K562 (cell line): ENCODE data around the gene NECAB2. TPM values are rescaled to one million over a fixed set of nuclear protein-coding genes. Genes with fewer than 3 reads are reported as not detected.

Experiments used
- ATAC-seq: fragments of 200-7000 bp; cut with Tn5 transposase; 3 replicates; pipeline ENCODE4 v1.9.1; 2020; ENCODE audit warnings: moderate library complexity
- BruUV-seq: library from RNA; stranded (reverse); fragments of 400-500 nt; replicated peaks from 2 replicates; lab custom pipeline; 2021; lab: Mats Ljungman, UMichigan
- CTCF ChIA-PET: fragments of 300-600 bp; formaldehyde crosslinking; extraction: SDS; loops from one replicate; lab custom pipeline; 2021; ENCODE audit warnings: low intra/inter-chr PET ratio; lab: Yijun Ruan, JAX
- POLR2A ChIA-PET: fragments of 300-600, 350-650 bp; sonication (Branson Sonifier 250); formaldehyde crosslinking; extraction: SDS; loops from one replicate; lab custom pipeline; 2021; ENCODE audit warnings: antibody characterized with exemption, inconsistent platforms; lab: Yijun Ruan, JAX
- DNase-seq, 4 experiments: peaks; one replicate each; pipeline versions ENCODE4 v3.0.0 to v3.0.0-alpha.2; 2011 to 2018; ENCODE audit warnings: low spot score in 3 of 4, mixed read lengths in 3 of 4; ENCODE audit errors: extremely low read depth in 1 of 4
- FAIRE-seq: peaks from 2 replicates; lab custom pipeline; 2011; peaks lifted over from hg19 to GRCh38; lab: Jason Lieb, UNC
- H2AFZ ChIP-seq: 2 replicates; pipeline ENCODE4 v1.6.0; 2011; ENCODE audit warnings: low read depth, low read length, control low read depth, inconsistent platforms
- H3K27ac ChIP-seq: fragments of 200-600 bp; 3 replicates; pipeline ENCODE4 v1.8.0; 2011; ENCODE audit warnings: low read depth, mild to moderate bottlenecking, control low read depth, inconsistent platforms, low read length, moderate library complexity, mixed read lengths; ENCODE audit errors: extremely low read depth
- H3K27me3 ChIP-seq, 2 experiments: fragments of 300-600 bp in 1 of 2; 2 replicates in 1 of 2; 3 replicates in 1 of 2; pipeline versions ENCODE4 v1.6.0 to v1.8.0; 2011; ENCODE audit warnings: inconsistent platforms in 2 of 2, low read length in 2 of 2, mild to moderate bottlenecking in 1 of 2, mixed read lengths in 1 of 2, moderate library complexity in 1 of 2; ENCODE audit not compliant: control insufficient read depth in 2 of 2, insufficient read depth in 2 of 2
- H3K36me3 ChIP-seq: fragments of 300-600 bp; 3 replicates; pipeline ENCODE4 v1.8.0; 2011; ENCODE audit warnings: mild to moderate bottlenecking, low read length, inconsistent platforms; ENCODE audit not compliant: control insufficient read depth, insufficient read depth
- H3K4me1 ChIP-seq, 2 experiments: fragments of 200-600 bp in 1 of 2; replicated peaks in 1 of 2; 2 replicates in 1 of 2; 3 replicates in 1 of 2; pipeline versions ENCODE4 v1.5.1 to v1.8.0; 2011; ENCODE audit warnings: inconsistent platforms in 2 of 2, low read length in 2 of 2, mild to moderate bottlenecking in 1 of 2, mixed read lengths in 1 of 2, moderate library complexity in 1 of 2; ENCODE audit not compliant: control insufficient read depth in 2 of 2, insufficient read depth in 2 of 2
- H3K4me2 ChIP-seq: 2 replicates; pipeline ENCODE4 v1.6.1; 2011; ENCODE audit warnings: low read length, control low read depth, inconsistent platforms, mixed read lengths; ENCODE audit not compliant: insufficient read depth
- H3K4me3 ChIP-seq: fragments of 200-600 bp; sonication (generic), shearing (Covaris generic); 2 replicates; pipeline ENCODE4 v1.5.1; 2016; ENCODE audit warnings: control low read depth, inconsistent platforms
- H3K79me2 ChIP-seq: fragments of 200-600 bp; 3 replicates; pipeline ENCODE4 v1.8.0; 2011; ENCODE audit warnings: low read length, inconsistent platforms; ENCODE audit not compliant: control insufficient read depth, insufficient read depth
- H3K9ac ChIP-seq, 2 experiments: 2 replicates each; pipeline versions ENCODE4 v1.6.0 to v1.6.1; 2011; ENCODE audit warnings: low read depth in 2 of 2, low read length in 2 of 2, control low read depth in 1 of 2, inconsistent platforms in 1 of 2, mild to moderate bottlenecking in 1 of 2, mixed read lengths in 1 of 2; ENCODE audit not compliant: insufficient read depth in 1 of 2
- H3K9me1 ChIP-seq: one replicate; pipeline ENCODE4 v1.6.0; 2011; ENCODE audit warnings: inconsistent platforms, mild to moderate bottlenecking, low read length, moderate library complexity; ENCODE audit not compliant: control insufficient read depth, insufficient read depth
- H3K9me3 ChIP-seq: replicated peaks from 2 replicates; pipeline ENCODE4 v1.5.1; 2011; ENCODE audit warnings: low read depth, low read length, inconsistent platforms; ENCODE audit not compliant: control insufficient read depth, insufficient read depth
- H4K20me1 ChIP-seq: replicated peaks from 2 replicates; pipeline ENCODE4 v1.6.1; 2011; ENCODE audit warnings: low read length, inconsistent platforms, mixed read lengths; ENCODE audit not compliant: control insufficient read depth, insufficient read depth
- CHAMP1 ChIP-seq: fragments of 450-650 bp; IDR thresholded peaks from 2 replicates; pipeline ENCODE4 v1.6.1; 2016; ENCODE audit warnings: mild to moderate bottlenecking
- HNRNPK ChIP-seq: fragments of 200-400 bp; formaldehyde crosslinking; IDR thresholded peaks from one replicate; pipeline ENCODE4 v1.6.1; 2018; ENCODE audit warnings: mild to moderate bottlenecking, low read depth, low read length; ENCODE audit not compliant: poor library complexity, severe bottlenecking
- MAZ ChIP-seq, 2 experiments: fragments of 450-650 bp in 1 of 2; sonication (generic) in 1 of 2; formaldehyde crosslinking; IDR thresholded peaks in 1 of 2; conservative IDR thresholded peaks in 1 of 2; 2 replicates each; pipeline versions ENCODE4 v1.4.0 to v1.5.0; 2020; ENCODE audit warnings: mild to moderate bottlenecking in 1 of 2, missing genetic modification reagents in 1 of 2
- MITF ChIP-seq: IDR thresholded peaks from 2 replicates; pipeline ENCODE4 v1.6.1; 2014; ENCODE audit warnings: antibody characterized with exemption
- MYC ChIP-seq, 2 experiments: fragments of 250-450 bp in 1 of 2; sonication (Bioruptor Pico) in 1 of 2; IDR thresholded peaks; 2 replicates each; pipeline versions ENCODE4 v1.5.1 to v1.6.1; 2012 to 2021; ENCODE audit warnings: low read depth in 2 of 2, borderline replicate concordance in 1 of 2, improper control_type of control experiment in 1 of 2, low read length in 1 of 2, mild to moderate bottlenecking in 1 of 2, moderate library complexity in 1 of 2
- NCOR1 ChIP-seq: fragments of 450-650 bp; IDR thresholded peaks from 2 replicates; pipeline ENCODE4 v1.6.1; 2016; ENCODE audit warnings: mild to moderate bottlenecking, moderate library complexity
- PRPF4 ChIP-seq: fragments of 200-400 bp; formaldehyde crosslinking; IDR thresholded peaks from one replicate; pipeline ENCODE4 v1.6.1; 2017; ENCODE audit warnings: low read length, low read depth, mild to moderate bottlenecking; ENCODE audit not compliant: insufficient read depth, poor library complexity, severe bottlenecking
- SREBF2 ChIP-seq: sonication (generic); formaldehyde crosslinking; IDR thresholded peaks from 2 replicates; pipeline ENCODE4 v1.4.0; 2020; ENCODE audit warnings: mild to moderate bottlenecking, missing genetic modification reagents
- ZNF121 ChIP-seq: sonication (generic); formaldehyde crosslinking; conservative IDR thresholded peaks from 2 replicates; pipeline ENCODE4 v1.8.0; 2022; ENCODE audit warnings: missing genetic modification reagents
- WGBS: fragments of 100-300 bp; shearing (Covaris generic); methylation state at CpG from one replicate; pipeline ENCODE4 v1.1.6; 2016; ENCODE audit warnings: low coverage, mixed read lengths; ENCODE audit not compliant: insufficient coverage; ENCODE audit errors: missing lambda C conversion rate; 5-methylcytosine and 5-hydroxymethylcytosine counted together
- in situ Hi-C: fragments of 300-500 bp; cut with MboI; formaldehyde crosslinking; loops from 4 replicates; pipeline ENCODE4 v1.15.0; 2018; ENCODE audit warnings: inconsistent platforms, mixed read lengths
- intact Hi-C: fragments of 100-400 bp; cut with micrococcal nuclease; formaldehyde crosslinking; loops from 2 replicates; pipeline ENCODE4 v1.14.2; 2022
- polyA plus RNA-seq, 8 experiments: library from polyadenylated mRNA; depleted of rRNA in 4 of 8; stranded (reverse) in 5 of 8; unstranded in 3 of 8; fragments of >200 nt; fragmentation: Nextera tagmentation in 2 of 8; fragmentation: Illumina TruSeq in 1 of 8; extraction: Ambion mirVana in 2 of 8; extraction: Trizol in 1 of 8; gene quantifications; 2 replicates each; pipeline versions ENCODE4 v1.2.1 to v1.2.3, GENCODE V29; 2011 to 2014; ENCODE audit warnings: inconsistent platforms in 1 of 8, missing spikeins in 1 of 8
- total RNA-seq, 7 experiments: library from RNA; depleted of rRNA in 6 of 7; stranded (reverse); fragments of >200 nt in 6 of 7; fragmentation: Illumina TruSeq in 2 of 7; extraction: Trizol in 2 of 7; gene quantifications; 2 replicates each; pipeline versions ENCODE4 v1.2.1 to v1.2.3, GENCODE V29; 2011 to 2021; ENCODE audit warnings: low replicate concordance in 1 of 7

The NECAB2 gene
- total and polyA plus RNA-seq, 9 of the 15 experiments (the other 6 are each of a cell fraction or from before 2014, with no cell fraction given): 0.03 to 0.28 TPM; not detected in 7

GRCh38 chr16:84042308-84042878, 74.3 kb downstream of the NECAB2 start, which contains the start of gene SLC38A8:
Gene SLC38A8 (minus strand): TSS chr16:84042795. CDS start chr16:84042157, 638 bp downstream.
- BruUV-seq: no TSS peak
- POLR2A ChIA-PET: interaction anchor here (0.5 to 2.0 kb wide), 11 partner anchors 10 to 218 kb away, joined by 3 to 9 read pairs (median 3); no protein-coding TSS in a partner anchor

GRCh38 chr16:84042879-84043485, 74.9 kb downstream of the NECAB2 start:
- no peak overlapping the region for H2AFZ ChIP-seq
- no peak for FAIRE-seq
- ATAC-seq: peak; percentile 60
- BruUV-seq: no TSS peak
- H3K4me3 ChIP-seq: no peak overlapping the region
- no peak overlapping the region for H3K27ac ChIP-seq
- no peaks in the 10 kb centered on the region for H3K36me3 ChIP-seq
- intact Hi-C loops: loop anchor here (2.0 kb wide), 1 partner anchor 28 kb away; no protein-coding TSS in a partner anchor
- no peaks in the 10 kb centered on the region for H3K79me2 ChIP-seq
- peaks cover 43 to 55% of the 10 kb centered on the region in 2 experiments for H3K27me3 ChIP-seq
- CTCF ChIA-PET: no interaction called here
- H3K9me1 ChIP-seq: peaks cover 11% of the 10 kb centered on the region
- DNase-seq: peak; percentile 50 to 72 (median 64)
- 3% methylated on average over 22 of the region's 22 CpGs for WGBS
- POLR2A ChIA-PET: interaction anchor here (0.5 to 1.9 kb wide), 10 partner anchors 10 to 217 kb away, joined by 3 to 9 read pairs (median 3); no protein-coding TSS in a partner anchor
- H3K4me1 ChIP-seq: peaks cover 16 to 32% of the 10 kb centered on the region in 2 experiments
- peak overlapping the region in 1 of 2 experiments; percentile 49; a peak in 2 of 4 replicates for H3K9ac ChIP-seq
- H3K4me2 ChIP-seq: peak overlapping the region; percentile 56
- in situ Hi-C loops: loop anchor here (10.0 kb wide), 1 partner anchor 68 kb away; no protein-coding TSS in a partner anchor
- no peaks in the 10 kb centered on the region for H3K9me3 ChIP-seq
- H4K20me1 ChIP-seq: peaks cover 44% of the 10 kb centered on the region; the same call in 1 of the 2 replicates
- TF ChIP-seq PRPF4 (no peak), MYC (IDR thresholded peaks at IDR 0.05; ENCODE audit: low read depth, low read length) (no peak), MYC (CRISPR knock-in tag; IDR thresholded peaks at IDR 0.05; ENCODE audit: borderline replicate concordance, low read depth) (no peak), CHAMP1 (no peak), MITF (no peak; the same call in 1 of the 2 replicates), MAZ (CRISPR knock-in tag; conservative IDR thresholded peaks at IDR 0.05 in 1 of 2, IDR thresholded peaks at IDR 0.05 in 1 of 2) (0 out of 4 replicates have a peak, but pooled peaks of 1 of the 2 experiments have one; percentile 0), ZNF121 (CRISPR knock-in tag) (no peak)

More at GRCh38 chr16:84042308-84042878, 74.3 kb downstream of the NECAB2 start, which contains the start of gene SLC38A8:
- peaks cover 44% of the 10 kb centered on the region; the same call in 1 of the 2 replicates for H4K20me1 ChIP-seq
- no peak within 1 kb of the TSS for H3K4me3 ChIP-seq
- H3K36me3 ChIP-seq: no peaks in the 10 kb centered on the region
- WGBS: 16% methylated on average over 9 of the region's 9 CpGs
- in situ Hi-C loops: loop anchor here (10.0 kb wide), 1 partner anchor 68 kb away; no protein-coding TSS in a partner anchor
- peak within 1 kb of the TSS in 1 of 2 experiments; percentile 72; a peak in 2 of 4 replicates for H3K9ac ChIP-seq
- FAIRE-seq (no peak), DNase-seq (no peak), ATAC-seq (no peak)
- H3K4me2 ChIP-seq: peak within 1 kb of the TSS; percentile 56
- no peak for TF ChIP-seq SREBF2 (CRISPR knock-in tag)
- no peak for TF ChIP-seq NCOR1
- TF ChIP-seq HNRNPK: peak; percentile 19
- peaks cover 43 to 58% of the 10 kb centered on the region in 2 experiments for H3K27me3 ChIP-seq
- H3K27ac ChIP-seq: no peak within 1 kb of the TSS
- peaks cover 11% of the 10 kb centered on the region for H3K9me1 ChIP-seq
- H3K9me3 ChIP-seq: no peaks in the 10 kb centered on the region
- peaks cover 16 to 32% of the 10 kb centered on the region in 2 experiments for H3K4me1 ChIP-seq
- no peak within 1 kb of the TSS for H2AFZ ChIP-seq
- H3K79me2 ChIP-seq: no peaks in the 10 kb centered on the region
- CTCF ChIA-PET: no interaction called here
- intact Hi-C loops: loop anchor here (2.0 kb wide), 1 partner anchor 28 kb away; no protein-coding TSS in a partner anchor
